GM12891 (cell line): ENCODE results near the gene PNPO.

Experiments used
- PAX5 ChIP-seq: IDR thresholded peaks from 2 replicates; pipeline ENCODE4 v1.6.1; 2011; ENCODE audit warnings: low read length, moderate library complexity, mild to moderate bottlenecking; ENCODE audit not compliant: insufficient read depth, severe bottlenecking
- POLR2A ChIP-seq: IDR thresholded peaks from 2 replicates; pipeline ENCODE4 v1.6.1; 2011; ENCODE audit warnings: low read depth, low read length, control low read depth
- POLR2AphosphoS5 ChIP-seq: IDR thresholded peaks from 2 replicates; pipeline ENCODE4 v1.6.1; 2011; ENCODE audit warnings: low read depth, low read length, control low read depth
- POU2F2 ChIP-seq: IDR thresholded peaks from 2 replicates; pipeline ENCODE4 v1.6.1; 2011; ENCODE audit warnings: low read depth, mild to moderate bottlenecking, control low read depth, low read length, moderate library complexity
- SPI1 ChIP-seq: IDR thresholded peaks from 2 replicates; pipeline ENCODE4 v1.6.1; 2011; ENCODE audit warnings: low read depth, low read length, control low read depth
- TAF1 ChIP-seq: IDR thresholded peaks from 2 replicates; pipeline ENCODE4 v1.6.1; 2011; ENCODE audit warnings: low read depth, low read length, control low read depth

DNA sequence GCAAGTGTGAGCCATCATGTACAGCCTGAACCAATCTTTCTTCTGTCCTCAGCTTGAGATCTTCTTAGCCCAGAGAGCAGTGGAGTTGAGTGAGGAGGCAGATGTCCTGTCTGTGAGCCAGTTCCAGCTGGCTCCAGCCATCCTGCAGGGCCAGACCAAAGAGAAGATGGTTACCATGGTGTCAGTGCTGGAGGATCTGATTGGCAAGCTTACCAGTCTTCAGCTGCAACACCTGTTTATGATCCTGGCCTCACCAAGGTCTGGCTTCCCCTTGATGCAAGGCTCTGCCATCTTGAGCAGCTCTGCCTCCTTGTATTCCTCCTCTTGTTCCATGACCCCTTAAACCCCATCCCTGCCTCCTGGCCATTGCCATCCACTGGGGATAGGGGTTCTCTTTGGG is 39.2 kb downstream of the PNPO start:
- TF ChIP-seq POLR2A (no peak), TAF1 (no peak), POLR2AphosphoS5 (no peak), POU2F2 (no peak), SPI1 (no peak), PAX5 (no peak)
